K562 (cell line): ENCODE results near the gene GALNT16. TPM values are rescaled to one million over a fixed set of nuclear protein-coding genes. Genes with fewer than 3 reads are reported as not detected.

Source experiments
- ATAC-seq: fragments of 200-7000 bp; cut with Tn5 transposase; 3 replicates; pipeline ENCODE4 v1.9.1; 2020; ENCODE audit warnings: moderate library complexity
- BruUV-seq: library from RNA; stranded (reverse); fragments of 400-500 nt; replicated peaks from 2 replicates; lab custom pipeline; 2021; lab: Mats Ljungman, UMichigan
- CTCF ChIA-PET: fragments of 300-600 bp; formaldehyde crosslinking; extraction: SDS; loops from one replicate; lab custom pipeline; 2021; ENCODE audit warnings: low intra/inter-chr PET ratio; lab: Yijun Ruan, JAX
- POLR2A ChIA-PET: fragments of 300-600, 350-650 bp; sonication (Branson Sonifier 250); formaldehyde crosslinking; extraction: SDS; loops from one replicate; lab custom pipeline; 2021; ENCODE audit warnings: antibody characterized with exemption, inconsistent platforms; lab: Yijun Ruan, JAX
- DNase-seq, 4 experiments: peaks; one replicate each; pipeline versions ENCODE4 v3.0.0 to v3.0.0-alpha.2; 2011 to 2018; ENCODE audit warnings: low spot score in 3 of 4, mixed read lengths in 3 of 4; ENCODE audit errors: extremely low read depth in 1 of 4
- FAIRE-seq: peaks from 2 replicates; lab custom pipeline; 2011; peaks lifted over from hg19 to GRCh38; lab: Jason Lieb, UNC
- H2AFZ ChIP-seq: 2 replicates; pipeline ENCODE4 v1.6.0; 2011; ENCODE audit warnings: low read depth, low read length, control low read depth, inconsistent platforms
- H3K27ac ChIP-seq: fragments of 200-600 bp; 3 replicates; pipeline ENCODE4 v1.8.0; 2011; ENCODE audit warnings: low read depth, mild to moderate bottlenecking, control low read depth, inconsistent platforms, low read length, moderate library complexity, mixed read lengths; ENCODE audit errors: extremely low read depth
- H3K27me3 ChIP-seq, 2 experiments: fragments of 300-600 bp in 1 of 2; 2 replicates in 1 of 2; 3 replicates in 1 of 2; pipeline versions ENCODE4 v1.6.0 to v1.8.0; 2011; ENCODE audit warnings: inconsistent platforms in 2 of 2, low read length in 2 of 2, mild to moderate bottlenecking in 1 of 2, mixed read lengths in 1 of 2, moderate library complexity in 1 of 2; ENCODE audit not compliant: control insufficient read depth in 2 of 2, insufficient read depth in 2 of 2
- H3K36me3 ChIP-seq: fragments of 300-600 bp; 3 replicates; pipeline ENCODE4 v1.8.0; 2011; ENCODE audit warnings: mild to moderate bottlenecking, low read length, inconsistent platforms; ENCODE audit not compliant: control insufficient read depth, insufficient read depth
- H3K4me1 ChIP-seq, 2 experiments: fragments of 200-600 bp in 1 of 2; replicated peaks in 1 of 2; 2 replicates in 1 of 2; 3 replicates in 1 of 2; pipeline versions ENCODE4 v1.5.1 to v1.8.0; 2011; ENCODE audit warnings: inconsistent platforms in 2 of 2, low read length in 2 of 2, mild to moderate bottlenecking in 1 of 2, mixed read lengths in 1 of 2, moderate library complexity in 1 of 2; ENCODE audit not compliant: control insufficient read depth in 2 of 2, insufficient read depth in 2 of 2
- H3K4me2 ChIP-seq: 2 replicates; pipeline ENCODE4 v1.6.1; 2011; ENCODE audit warnings: low read length, control low read depth, inconsistent platforms, mixed read lengths; ENCODE audit not compliant: insufficient read depth
- H3K4me3 ChIP-seq: fragments of 200-600 bp; sonication (generic), shearing (Covaris generic); 2 replicates; pipeline ENCODE4 v1.5.1; 2016; ENCODE audit warnings: control low read depth, inconsistent platforms
- H3K79me2 ChIP-seq: fragments of 200-600 bp; 3 replicates; pipeline ENCODE4 v1.8.0; 2011; ENCODE audit warnings: low read length, inconsistent platforms; ENCODE audit not compliant: control insufficient read depth, insufficient read depth
- H3K9ac ChIP-seq, 2 experiments: 2 replicates each; pipeline versions ENCODE4 v1.6.0 to v1.6.1; 2011; ENCODE audit warnings: low read depth in 2 of 2, low read length in 2 of 2, control low read depth in 1 of 2, inconsistent platforms in 1 of 2, mild to moderate bottlenecking in 1 of 2, mixed read lengths in 1 of 2; ENCODE audit not compliant: insufficient read depth in 1 of 2
- H3K9me1 ChIP-seq: one replicate; pipeline ENCODE4 v1.6.0; 2011; ENCODE audit warnings: inconsistent platforms, mild to moderate bottlenecking, low read length, moderate library complexity; ENCODE audit not compliant: control insufficient read depth, insufficient read depth
- H3K9me3 ChIP-seq: replicated peaks from 2 replicates; pipeline ENCODE4 v1.5.1; 2011; ENCODE audit warnings: low read depth, low read length, inconsistent platforms; ENCODE audit not compliant: control insufficient read depth, insufficient read depth
- H4K20me1 ChIP-seq: replicated peaks from 2 replicates; pipeline ENCODE4 v1.6.1; 2011; ENCODE audit warnings: low read length, inconsistent platforms, mixed read lengths; ENCODE audit not compliant: control insufficient read depth, insufficient read depth
- BCOR ChIP-seq: fragments of 450-650 bp; IDR thresholded peaks from 2 replicates; pipeline ENCODE4 v1.6.1; 2016
- CREM ChIP-seq: IDR thresholded peaks from 2 replicates; pipeline ENCODE4 v1.6.1; 2014; ENCODE audit warnings: antibody characterized with exemption, low read depth
- EP400 ChIP-seq: fragments of 450-650 bp; IDR thresholded peaks from 2 replicates; pipeline ENCODE4 v1.6.1; 2017; ENCODE audit warnings: antibody characterized with exemption, mild to moderate bottlenecking, moderate library complexity
- PHB2 ChIP-seq: fragments of 450-650 bp; IDR thresholded peaks from 2 replicates; pipeline ENCODE4 v1.6.1; 2017; ENCODE audit warnings: low read depth
- RBM14 ChIP-seq: fragments of 200-400 bp; formaldehyde crosslinking; IDR thresholded peaks from 2 replicates; pipeline ENCODE4 v1.6.1; 2018; ENCODE audit warnings: low read depth, mild to moderate bottlenecking, low read length, moderate library complexity, borderline replicate concordance; ENCODE audit not compliant: insufficient read depth
- YY1 ChIP-seq, 3 experiments: IDR thresholded peaks; 2 replicates each; pipeline ENCODE4 v1.6.1; 2011; ENCODE audit warnings: low read length in 2 of 3, mild to moderate bottlenecking in 2 of 3, moderate library complexity in 2 of 3, borderline replicate concordance in 1 of 3, control low read depth in 1 of 3, low read depth in 1 of 3; ENCODE audit not compliant: insufficient read depth in 3 of 3, insufficient replicate concordance in 2 of 3, control insufficient read depth in 1 of 3, insufficient read length in 1 of 3; ENCODE audit errors: extremely low read depth in 1 of 3
- ZBED1 ChIP-seq: IDR thresholded peaks from 2 replicates; pipeline ENCODE4 v1.6.1; 2014
- ZNF318 ChIP-seq, 2 experiments: fragments of 450-650 bp; IDR thresholded peaks; 2 replicates each; pipeline ENCODE4 v1.6.1; 2016; ENCODE audit warnings: mild to moderate bottlenecking in 2 of 2, borderline replicate concordance in 1 of 2, low read depth in 1 of 2, moderate library complexity in 1 of 2
- WGBS: fragments of 100-300 bp; shearing (Covaris generic); methylation state at CpG from one replicate; pipeline ENCODE4 v1.1.6; 2016; ENCODE audit warnings: low coverage, mixed read lengths; ENCODE audit not compliant: insufficient coverage; ENCODE audit errors: missing lambda C conversion rate; 5-methylcytosine and 5-hydroxymethylcytosine counted together
- in situ Hi-C: fragments of 300-500 bp; cut with MboI; formaldehyde crosslinking; loops from 4 replicates; pipeline ENCODE4 v1.15.0; 2018; ENCODE audit warnings: inconsistent platforms, mixed read lengths
- intact Hi-C: fragments of 100-400 bp; cut with micrococcal nuclease; formaldehyde crosslinking; loops from 2 replicates; pipeline ENCODE4 v1.14.2; 2022
- polyA plus RNA-seq, 8 experiments: library from polyadenylated mRNA; depleted of rRNA in 4 of 8; stranded (reverse) in 5 of 8; unstranded in 3 of 8; fragments of >200 nt; fragmentation: Nextera tagmentation in 2 of 8; fragmentation: Illumina TruSeq in 1 of 8; extraction: Ambion mirVana in 2 of 8; extraction: Trizol in 1 of 8; gene quantifications; 2 replicates each; pipeline versions ENCODE4 v1.2.1 to v1.2.3, GENCODE V29; 2011 to 2014; ENCODE audit warnings: inconsistent platforms in 1 of 8, missing spikeins in 1 of 8
- total RNA-seq, 7 experiments: library from RNA; depleted of rRNA in 6 of 7; stranded (reverse); fragments of >200 nt in 6 of 7; fragmentation: Illumina TruSeq in 2 of 7; extraction: Trizol in 2 of 7; gene quantifications; 2 replicates each; pipeline versions ENCODE4 v1.2.1 to v1.2.3, GENCODE V29; 2011 to 2021; ENCODE audit warnings: low replicate concordance in 1 of 7

Gene GALNT16
- total and polyA plus RNA-seq, 9 of the 15 experiments (the other 6 are each of a cell fraction or from before 2014, with no cell fraction given): not detected

DNA sequence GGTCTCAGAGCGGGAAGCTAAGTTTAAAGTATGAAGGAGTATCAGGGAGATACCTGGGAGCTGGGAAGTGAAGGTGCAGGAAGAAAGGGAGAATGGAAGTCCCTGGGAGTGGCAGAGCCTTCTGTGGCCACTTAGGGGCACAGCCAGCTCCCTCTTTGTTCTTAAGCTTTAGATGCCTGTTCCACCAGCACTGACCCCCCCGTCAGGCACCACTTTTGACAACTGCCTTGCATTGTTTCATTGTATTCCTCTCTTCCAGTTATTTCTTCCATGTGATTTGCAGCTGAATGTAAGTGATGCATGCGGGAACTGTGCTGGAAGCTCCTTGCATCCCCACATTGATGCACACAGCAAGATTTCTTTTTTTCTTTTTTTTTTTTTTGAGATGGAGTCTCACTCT, 2.6 kb downstream of the GALNT16 start:
- H3K36me3 ChIP-seq: no peaks in the 10 kb centered on the region
- TF ChIP-seq PHB2: no peak
- TF ChIP-seq BCOR: no peak
- no peak for TF ChIP-seq ZBED1
- TF ChIP-seq ZNF318 (IDR thresholded peaks at IDR 0.05; ENCODE audit: borderline replicate concordance in 1 of 2, low read depth in 1 of 2): no peak
- TF ChIP-seq EP400: no peak
- no peak for TF ChIP-seq CREM
- no peak for TF ChIP-seq YY1 (IDR thresholded peaks at IDR 0.05; ENCODE audit: borderline replicate concordance in 1 of 3, control insufficient read depth in 1 of 3, extremely low read depth in 1 of 3, insufficient read depth in 3 of 3, insufficient read length in 1 of 3, insufficient replicate concordance in 2 of 3, low read depth in 1 of 3, low read length in 2 of 3)
- TF ChIP-seq RBM14: no peak
- H3K27me3 ChIP-seq: peaks cover 14 to 73% of the 10 kb centered on the region in 2 experiments
- peaks cover 0 to 23% of the 10 kb centered on the region in 2 experiments; a peak in 2 of 5 replicates for H3K4me1 ChIP-seq
- ATAC-seq: no peak
- in situ Hi-C loops (loop anchor here (25.0 kb wide), 1 partner anchor 200 kb away; no protein-coding TSS in a partner anchor), intact Hi-C loops (no loop called here)
- no peak overlapping the region for H3K27ac ChIP-seq
- no peak overlapping the region for H3K4me2 ChIP-seq
- H3K9me1 ChIP-seq: no peaks in the 10 kb centered on the region
- no peak overlapping the region for H2AFZ ChIP-seq
- H3K4me3 ChIP-seq: no peak overlapping the region
- BruUV-seq: no TSS peak
- no peaks in the 10 kb centered on the region for H3K9me3 ChIP-seq
- ChIA-PET CTCF (no interaction called here), POLR2A (interaction anchor here (0.6 to 0.8 kb wide), 2 partner anchors 74 to 85 kb away, joined by 3 to 9 read pairs; no protein-coding TSS in a partner anchor)
- 23% methylated on average over 3 of the region's 3 CpGs for WGBS
- no peaks in the 10 kb centered on the region for H4K20me1 ChIP-seq
- no peak overlapping the region for H3K9ac ChIP-seq
- FAIRE-seq: no peak
- no peaks in the 10 kb centered on the region for H3K79me2 ChIP-seq
- DNase-seq: no peak
